ENCODE data around the gene ATG7. TPM values are rescaled to one million over a fixed set of nuclear protein-coding genes. Genes with fewer than 3 reads are reported as not detected.
A peak's percentile ranks its signal among the peaks of the same experiment; 100 is the strongest.

Gene ATG7
- total RNA-seq, 1 donor from 2014 or later, result 31.3 TPM

GRCh38 chr3:11230125-11230524 is 42.1 kb upstream of the ATG7 start:
- TF ChIP-seq, protein P1, sequence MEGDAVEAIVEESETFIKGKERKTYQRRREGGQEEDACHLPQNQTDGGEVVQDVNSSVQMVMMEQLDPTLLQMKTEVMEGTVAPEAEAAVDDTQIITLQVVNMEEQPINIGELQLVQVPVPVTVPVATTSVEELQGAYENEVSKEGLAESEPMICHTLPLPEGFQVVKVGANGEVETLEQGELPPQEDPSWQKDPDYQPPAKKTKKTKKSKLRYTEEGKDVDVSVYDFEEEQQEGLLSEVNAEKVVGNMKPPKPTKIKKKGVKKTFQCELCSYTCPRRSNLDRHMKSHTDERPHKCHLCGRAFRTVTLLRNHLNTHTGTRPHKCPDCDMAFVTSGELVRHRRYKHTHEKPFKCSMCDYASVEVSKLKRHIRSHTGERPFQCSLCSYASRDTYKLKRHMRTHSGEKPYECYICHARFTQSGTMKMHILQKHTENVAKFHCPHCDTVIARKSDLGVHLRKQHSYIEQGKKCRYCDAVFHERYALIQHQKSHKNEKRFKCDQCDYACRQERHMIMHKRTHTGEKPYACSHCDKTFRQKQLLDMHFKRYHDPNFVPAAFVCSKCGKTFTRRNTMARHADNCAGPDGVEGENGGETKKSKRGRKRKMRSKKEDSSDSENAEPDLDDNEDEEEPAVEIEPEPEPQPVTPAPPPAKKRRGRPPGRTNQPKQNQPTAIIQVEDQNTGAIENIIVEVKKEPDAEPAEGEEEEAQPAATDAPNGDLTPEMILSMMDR (IDR thresholded peaks at IDR 0.05; ENCODE audit: insufficient read depth, low read length, poor library complexity, severe bottlenecking), result no peak
- no peak overlapping the region for H3K4me3 ChIP-seq (ENCODE audit: low read depth, low read length)
- no peak for DNase-seq (ENCODE audit: low read depth)

GRCh38 chr3:11230832-11231231 is 41.4 kb upstream of the ATG7 start:
- Histone ChIP-seq H3K27me3 (ENCODE audit: control insufficient read depth, insufficient read depth, low read length) (no peaks in the 10 kb centered on the region), H3K4me3 (ENCODE audit: low read depth, low read length) (no peak overlapping the region), H3K36me3 (ENCODE audit: control insufficient read depth, insufficient read depth, low read length) (no peaks in the 10 kb centered on the region)
- TF ChIP-seq, protein P1 (IDR thresholded peaks at IDR 0.05; ENCODE audit: insufficient read depth, low read length, poor library complexity, severe bottlenecking), result no peak
- DNase-seq (ENCODE audit: low read depth), result no peak

More at GRCh38 chr3:11230125-11230524, 42.1 kb upstream of the ATG7 start:
- no peaks in the 10 kb centered on the region for H3K36me3 ChIP-seq (ENCODE audit: control insufficient read depth, insufficient read depth, low read length)
- no peaks in the 10 kb centered on the region for H3K27me3 ChIP-seq (ENCODE audit: control insufficient read depth, insufficient read depth, low read length)

DNA sequence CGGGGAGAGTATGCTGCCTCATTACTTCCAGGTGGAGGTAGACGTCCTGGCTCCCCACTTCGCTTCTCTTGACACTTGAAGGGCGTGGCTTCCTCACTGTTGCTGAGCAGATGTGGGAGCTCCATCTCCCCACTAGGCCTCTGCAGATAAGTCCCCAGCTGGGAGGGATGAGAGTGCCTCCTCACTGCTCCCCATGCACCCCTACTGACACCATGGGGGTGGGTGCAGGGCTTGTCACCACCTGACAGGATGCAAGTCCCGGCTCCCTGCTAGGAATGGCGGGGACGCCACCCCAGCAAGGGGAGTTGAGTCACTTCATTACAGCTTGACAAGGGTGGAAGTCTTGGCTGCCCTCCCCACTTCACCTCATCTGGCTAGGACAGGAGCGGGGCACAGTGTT is 36.8 kb upstream of the ATG7 start:
- TF ChIP-seq, protein P1 (IDR thresholded peaks at IDR 0.05; ENCODE audit: insufficient read depth, low read length, poor library complexity, severe bottlenecking), result no peak
- H3K36me3 ChIP-seq (ENCODE audit: control insufficient read depth, insufficient read depth, low read length), result no peaks in the 10 kb centered on the region
- H3K4me3 ChIP-seq (ENCODE audit: low read depth, low read length), result no peak overlapping the region
- no peak for DNase-seq (ENCODE audit: low read depth)
- H3K27me3 ChIP-seq (ENCODE audit: control insufficient read depth, insufficient read depth, low read length), result no peaks in the 10 kb centered on the region

GRCh38 chr3:11236588-11237461 is 35.4 kb upstream of the ATG7 start:
- no peak overlapping the region for H3K4me3 ChIP-seq (ENCODE audit: low read depth, low read length)
- DNase-seq (ENCODE audit: low read depth), result no peak
- TF ChIP-seq, protein P1 (IDR thresholded peaks at IDR 0.05; ENCODE audit: insufficient read depth, low read length, poor library complexity, severe bottlenecking), result peak; percentile 86

GRCh38 chr3:11238060-11238459 is 34.1 kb upstream of the ATG7 start:
- TF ChIP-seq, protein P1 (IDR thresholded peaks at IDR 0.05; ENCODE audit: insufficient read depth, low read length, poor library complexity, severe bottlenecking), result no peak
- Histone ChIP-seq H3K36me3 (ENCODE audit: control insufficient read depth, insufficient read depth, low read length) (no peaks in the 10 kb centered on the region), H3K27me3 (ENCODE audit: control insufficient read depth, insufficient read depth, low read length) (no peaks in the 10 kb centered on the region), H3K4me3 (ENCODE audit: low read depth, low read length) (no peak overlapping the region)
- peak; percentile 44 for DNase-seq (ENCODE audit: low read depth)

More at GRCh38 chr3:11236588-11237461, 35.4 kb upstream of the ATG7 start:
- Histone ChIP-seq H3K36me3 (ENCODE audit: control insufficient read depth, insufficient read depth, low read length) (no peaks in the 10 kb centered on the region), H3K27me3 (ENCODE audit: control insufficient read depth, insufficient read depth, low read length) (no peaks in the 10 kb centered on the region)

Measured in kidney epithelial cell (primary cell).